HCT116 (cell line): Measurements from ENCODE around the gene FLNB. TPM values are rescaled to one million over a fixed set of nuclear protein-coding genes. Genes with fewer than 3 reads are reported as not detected.

Experiments
- ATAC-seq: fragments of 200-7000 bp; cut with Tn5 transposase; 2 replicates; pipeline ENCODE4 v1.9.1; 2020; ENCODE audit warnings: mild to moderate bottlenecking, moderate library complexity
- BruUV-seq: library from RNA; stranded (reverse); fragments of 400-500 nt; replicated peaks from 2 replicates; lab custom pipeline; 2021; lab: Mats Ljungman, UMichigan
- CTCF ChIA-PET: fragments of 300-600 bp; sonication (Branson Sonifier 250); formaldehyde crosslinking; loops from one replicate; lab custom pipeline; 2021; ENCODE audit warnings: antibody characterized with exemption; lab: Charles Lee
- POLR2A ChIA-PET: fragments of 300-600, 350-600 bp; sonication (Branson Sonifier 250); formaldehyde crosslinking; loops from one replicate; lab custom pipeline; 2021; ENCODE audit warnings: antibody characterized with exemption; lab: Charles Lee
- RAD21 ChIA-PET, 2 experiments: fragments of 300-600 bp; sonication (Branson Sonifier 250); formaldehyde crosslinking; loops; one replicate each; lab custom pipeline; 2023; ENCODE audit warnings: low total read pairs in 2 of 2; ENCODE audit not compliant: uncharacterized antibody in 2 of 2, unreplicated experiment in 2 of 2, low non-redundant PET in 1 of 2; lab: Charles Lee
- DNase-seq: peaks from one replicate; pipeline ENCODE4 v3.0.0-alpha.2; 2010; ENCODE audit warnings: low read depth, low spot score
- H2AFZ ChIP-seq: fragments of 200-600 bp; shearing (Covaris generic), sonication (generic); 2 replicates; pipeline ENCODE4 v1.6.1; 2017; ENCODE audit warnings: low read depth, mixed run types, mixed read lengths, antibody characterized with exemption, low read length; ENCODE audit not compliant: poor library complexity, severe bottlenecking
- H3K27ac ChIP-seq: 2 replicates; pipeline ENCODE4 v1.5.1; 2012; ENCODE audit warnings: low read depth, low read length
- H3K27me3 ChIP-seq: fragments of 200-600 bp; sonication (generic); 2 replicates; pipeline ENCODE4 v1.6.1; 2016; ENCODE audit warnings: mixed run types, low read length, mixed read lengths; ENCODE audit not compliant: insufficient read depth
- H3K36me3 ChIP-seq, 2 experiments: fragments of 200-500 bp in 1 of 2; fragments of 200-600 bp in 1 of 2; sonication (Bioruptor generic) in 1 of 2; sonication (generic) in 1 of 2; 2 replicates each; pipeline versions ENCODE4 v1.5.1 to v1.6.1; 2014 to 2016; ENCODE audit warnings: low read length in 2 of 2, inconsistent platforms in 1 of 2, mixed read lengths in 1 of 2, mixed run types in 1 of 2; ENCODE audit not compliant: insufficient read depth in 2 of 2, control insufficient read depth in 1 of 2
- H3K4me1 ChIP-seq, 2 experiments: fragments of 200-600 bp in 1 of 2; sonication (generic) in 1 of 2; 2 replicates each; pipeline versions ENCODE4 v1.5.1 to v1.6.1; 2012 to 2017; ENCODE audit warnings: low read length in 2 of 2, inconsistent platforms in 1 of 2, mild to moderate bottlenecking in 1 of 2, mixed read lengths in 1 of 2, mixed run types in 1 of 2, moderate library complexity in 1 of 2; ENCODE audit not compliant: insufficient read depth in 2 of 2, control insufficient read depth in 1 of 2
- H3K4me2 ChIP-seq: fragments of 200-600 bp; sonication (generic); 2 replicates; pipeline ENCODE4 v1.6.1; 2017; ENCODE audit warnings: mixed run types, low read length, mixed read lengths
- H3K4me3 ChIP-seq, 2 experiments: fragments of 200-600 bp in 1 of 2; sonication (generic) in 1 of 2; replicated peaks in 1 of 2; 2 replicates each; pipeline ENCODE4 v1.5.1; 2011 to 2016; ENCODE audit warnings: low read length in 2 of 2, control low read depth in 1 of 2, low read depth in 1 of 2, mild to moderate bottlenecking in 1 of 2, mixed read lengths in 1 of 2, mixed run types in 1 of 2
- H3K79me2 ChIP-seq: fragments of 200-600 bp; sonication (generic); 2 replicates; pipeline ENCODE4 v1.6.1; 2017; ENCODE audit warnings: mild to moderate bottlenecking, mixed run types, low read length, moderate library complexity, mixed read lengths; ENCODE audit not compliant: insufficient read depth
- H3K9ac ChIP-seq: fragments of 200-600 bp; sonication (generic); 2 replicates; pipeline ENCODE4 v1.6.1; 2016; ENCODE audit warnings: low read length, mixed read lengths
- H3K9me2 ChIP-seq: fragments of 200-600 bp; sonication (generic), shearing (Covaris generic); 2 replicates; pipeline ENCODE4 v1.6.1; 2017; ENCODE audit warnings: mixed run types, mild to moderate bottlenecking, moderate library complexity; ENCODE audit not compliant: insufficient read depth
- H3K9me3 ChIP-seq, 2 experiments: fragments of 200-500 bp in 1 of 2; fragments of 200-600 bp in 1 of 2; sonication (Bioruptor generic) in 1 of 2; sonication (generic) in 1 of 2; 2 replicates each; pipeline ENCODE4 v1.6.1; 2014 to 2017; ENCODE audit warnings: low read length in 2 of 2, mixed read lengths in 2 of 2, inconsistent platforms in 1 of 2, low read depth in 1 of 2, mild to moderate bottlenecking in 1 of 2, mixed run types in 1 of 2, moderate library complexity in 1 of 2; ENCODE audit not compliant: control insufficient read depth in 1 of 2, insufficient read depth in 1 of 2
- H4K20me1 ChIP-seq: fragments of 200-600 bp; sonication (generic), shearing (Covaris generic); 2 replicates; pipeline ENCODE4 v1.6.1; 2017; ENCODE audit warnings: mixed run types, mild to moderate bottlenecking, moderate library complexity; ENCODE audit not compliant: insufficient read depth
- EZH2phosphoT487 ChIP-seq: fragments of 200-600 bp; IDR thresholded peaks from 2 replicates; pipeline ENCODE4 v1.6.1; 2018; ENCODE audit warnings: antibody characterized with exemption, borderline replicate concordance
- JUND ChIP-seq: IDR thresholded peaks from 2 replicates; pipeline ENCODE4 v1.6.1; 2012
- TCF7L2 ChIP-seq: IDR thresholded peaks from 2 replicates; pipeline ENCODE4 v1.7.0; 2011; ENCODE audit warnings: borderline replicate concordance, inconsistent platforms; ENCODE audit not compliant: insufficient read depth, insufficient read length; ENCODE audit errors: extremely low read depth
- ZBTB33 ChIP-seq: IDR thresholded peaks from 2 replicates; pipeline ENCODE4 v1.6.1; 2011; ENCODE audit warnings: mild to moderate bottlenecking, low read length, moderate library complexity; ENCODE audit not compliant: insufficient replicate concordance; ENCODE audit errors: extremely low read depth
- ZNF274 ChIP-seq: fragments of 200-500 bp; sonication (Bioruptor generic); IDR thresholded peaks from 2 replicates; pipeline ENCODE4 v1.6.1; 2014; ENCODE audit warnings: mild to moderate bottlenecking, low read depth, low read length, inconsistent platforms
- intact Hi-C: fragments of 100-400 bp; cut with micrococcal nuclease; formaldehyde crosslinking; loops from 2 replicates; pipeline ENCODE4 v1.10.0; 2022
- total RNA-seq: library from RNA; stranded (reverse); gene quantifications from one replicate; pipeline ENCODE4 v1.2.1, GENCODE V29; 2021; ENCODE audit not compliant: unreplicated experiment

FLNB gene
- total RNA-seq, 1 experiment from 2014 or later: 116 TPM

- H3K4me1 ChIP-seq: peaks cover 22 to 35% of the 10 kb centered on the region in 2 experiments
- no peaks in the 10 kb centered on the region for H3K9me3 ChIP-seq
- intact Hi-C loops: loop anchor here (5.0 to 10.0 kb wide), 2 partner anchors 108 to 156 kb away; no protein-coding TSS in a partner anchor
- no peak overlapping the region for H3K4me3 ChIP-seq
- no peak overlapping the region for H3K9ac ChIP-seq
- no peaks in the 10 kb centered on the region for H3K36me3 ChIP-seq
- H3K79me2 ChIP-seq: peaks cover 34% of the 10 kb centered on the region
- POLR2A ChIA-PET: no interaction called here
- H4K20me1 ChIP-seq: no peaks in the 10 kb centered on the region
- no peak for DNase-seq
- H3K27ac ChIP-seq: no peak overlapping the region
- no peak for ATAC-seq
- CTCF ChIA-PET: no interaction called here
- RAD21 ChIA-PET: no interaction called here
- BruUV-seq: no TSS peak
- H2AFZ ChIP-seq: no peak overlapping the region
- no peak overlapping the region for H3K4me2 ChIP-seq
- no peak for TF ChIP-seq JUND
- TF ChIP-seq ZBTB33: no peak
- no peak for TF ChIP-seq TCF7L2
- TF ChIP-seq ZNF274: no peak
- no peak for TF ChIP-seq EZH2phosphoT487
- no peaks in the 10 kb centered on the region for H3K27me3 ChIP-seq
- no peaks in the 10 kb centered on the region for H3K9me2 ChIP-seq
These were observed 1.6 kb upstream of the FLNB start for GRCh38 chr3:58006661-58007060.
